GM23338 (cell line): ENCODE data around the gene RNF103. TPM values are rescaled to one million over a fixed set of nuclear protein-coding genes. Genes with fewer than 3 reads are reported as not detected.

ENCODE experiments used
- ATAC-seq: fragments of 200-7000 bp; cut with Tn5 transposase; 3 replicates; pipeline ENCODE4 v1.9.1; 2020
- DNase-seq: peaks from one replicate; pipeline ENCODE4 v3.0.0-alpha.2; 2015; ENCODE audit warnings: low spot score
- H2AFZ ChIP-seq: fragments of 200-600 bp; sonication (generic); 2 replicates; pipeline ENCODE4 v1.8.0; 2016; ENCODE audit warnings: antibody characterized with exemption, mild to moderate bottlenecking, moderate library complexity
- H3F3A ChIP-seq: fragments of 200-600 bp; sonication (generic); replicated peaks from 2 replicates; pipeline ENCODE4 v1.8.0; 2017; ENCODE audit warnings: antibody characterized with exemption, mixed run types, low read depth
- H3K27ac ChIP-seq: fragments of 200-600 bp; sonication (generic); 2 replicates; pipeline ENCODE4 v1.6.1; 2016; ENCODE audit warnings: low read depth
- H3K27me3 ChIP-seq: fragments of 200-600 bp; sonication (generic); 2 replicates; pipeline ENCODE4 v1.8.0; 2016; ENCODE audit warnings: mild to moderate bottlenecking, mixed run types, moderate library complexity; ENCODE audit not compliant: insufficient read depth
- H3K36me3 ChIP-seq: fragments of 200-600 bp; sonication (generic); 2 replicates; pipeline ENCODE4 v1.8.0; 2016; ENCODE audit warnings: mild to moderate bottlenecking; ENCODE audit not compliant: insufficient read depth
- H3K4me1 ChIP-seq: fragments of 200-600 bp; sonication (generic); 2 replicates; pipeline ENCODE4 v1.8.0; 2016; ENCODE audit warnings: mild to moderate bottlenecking, moderate library complexity; ENCODE audit not compliant: insufficient read depth
- H3K4me2 ChIP-seq: fragments of 200-600 bp; sonication (generic); 2 replicates; pipeline ENCODE4 v1.7.1; 2017; ENCODE audit warnings: mixed run types
- H3K4me3 ChIP-seq: fragments of 200-600 bp; sonication (generic); 2 replicates; pipeline ENCODE4 v1.6.1; 2016; ENCODE audit warnings: mixed run types
- H3K79me2 ChIP-seq: fragments of 200-600 bp; sonication (generic); replicated peaks from 2 replicates; pipeline ENCODE4 v1.8.0; 2017; ENCODE audit warnings: mild to moderate bottlenecking; ENCODE audit not compliant: insufficient read depth
- H3K9me2 ChIP-seq: fragments of 200-600 bp; sonication (generic); 2 replicates; pipeline ENCODE4 v1.8.0; 2017; ENCODE audit not compliant: insufficient read depth
- H4K20me1 ChIP-seq: fragments of 200-600 bp; sonication (generic); replicated peaks from 2 replicates; pipeline ENCODE4 v1.8.0; 2017; ENCODE audit warnings: mild to moderate bottlenecking; ENCODE audit not compliant: insufficient read depth
- H3K27ac Mint-ChIP-seq: 2 replicates; pipeline ENCODE4 v1.8.0; 2020; ENCODE audit warnings: inconsistent platforms, mild to moderate bottlenecking, moderate library complexity, mixed read lengths
- H3K27me3 Mint-ChIP-seq: 3 replicates; pipeline ENCODE4 v1.8.0; 2022; ENCODE audit warnings: low read depth, mild to moderate bottlenecking, moderate library complexity, mixed read lengths, inconsistent platforms; ENCODE audit not compliant: insufficient read depth, poor library complexity
- H3K36me3 Mint-ChIP-seq: 3 replicates; pipeline ENCODE4 v1.8.0; 2021; ENCODE audit warnings: low read depth, mild to moderate bottlenecking, inconsistent platforms, moderate library complexity, mixed read lengths
- H3K4me1 Mint-ChIP-seq: 3 replicates; pipeline ENCODE4 v1.8.0; 2020; ENCODE audit warnings: mild to moderate bottlenecking, inconsistent platforms, mixed read lengths
- H3K4me3 Mint-ChIP-seq: 3 replicates; pipeline ENCODE4 v1.8.0; 2021; ENCODE audit warnings: moderate library complexity, mild to moderate bottlenecking, inconsistent platforms, mixed read lengths
- H3K9me3 Mint-ChIP-seq: 3 replicates; pipeline ENCODE4 v1.8.0; 2020; ENCODE audit warnings: moderate library complexity, mild to moderate bottlenecking, inconsistent platforms, mixed read lengths
- CREB1 ChIP-seq: fragments of 250-450 bp; sonication (Bioruptor Pico); IDR thresholded peaks from 2 replicates; pipeline ENCODE4 v1.5.0; 2020; ENCODE audit warnings: low read depth, mild to moderate bottlenecking, moderate library complexity
- CTCF ChIP-seq, 2 experiments: fragments of 200-600 bp in 1 of 2; sonication (generic) in 1 of 2; conservative IDR thresholded peaks; 2 replicates each; pipeline versions ENCODE4 v1.5.1 to v1.6.1; 2016 to 2017; ENCODE audit warnings: antibody characterized with exemption in 2 of 2, low read depth in 2 of 2, mild to moderate bottlenecking in 2 of 2, moderate library complexity in 1 of 2
- EZH2phosphoT487 ChIP-seq: fragments of 200-600 bp; sonication (generic); IDR thresholded peaks from one replicate; pipeline ENCODE4 v1.8.1; 2018; ENCODE audit warnings: antibody characterized with exemption; ENCODE audit not compliant: unreplicated experiment
- JUNB ChIP-seq: IDR thresholded peaks from one replicate; pipeline ENCODE4 v1.6.1; 2016; ENCODE audit warnings: antibody characterized with exemption; ENCODE audit not compliant: unreplicated experiment
- NANOG ChIP-seq: IDR thresholded peaks from 2 replicates; pipeline ENCODE4 v1.6.1; 2016; ENCODE audit warnings: antibody characterized with exemption, borderline replicate concordance
- POLR2AphosphoS5 ChIP-seq: IDR thresholded peaks from 2 replicates; pipeline ENCODE4 v1.6.1; 2016; ENCODE audit warnings: antibody characterized with exemption, low read depth
- STAT1 ChIP-seq: IDR thresholded peaks from one replicate; pipeline ENCODE4 v1.6.1; 2016; ENCODE audit warnings: antibody characterized with exemption; ENCODE audit not compliant: unreplicated experiment
- ZNF114 ChIP-seq: fragments of 250-450 bp; sonication (Bioruptor Pico); IDR thresholded peaks from 2 replicates; pipeline ENCODE4 v1.5.0; 2020; ENCODE audit warnings: mild to moderate bottlenecking, moderate library complexity
- ZNF331 ChIP-seq: fragments of 250-450 bp; sonication (Bioruptor Pico); IDR thresholded peaks from 2 replicates; pipeline ENCODE4 v1.5.0; 2020; ENCODE audit warnings: low read depth, mild to moderate bottlenecking, moderate library complexity
- polyA plus RNA-seq: library from polyadenylated mRNA; unstranded; fragments of >200 nt; fragmentation: Nextera tagmentation; extraction: Ambion mirVana; gene quantifications from 2 replicates; pipeline ENCODE4 v1.2.1, GENCODE V29; 2016
- total RNA-seq: library from RNA; depleted of rRNA; stranded (reverse); fragments of >200 nt; shearing (Covaris generic); gene quantifications from 2 replicates; pipeline ENCODE4 v1.2.3, GENCODE V29; 2014
- TF ChIP-seq, protein P1 (sequence below): IDR thresholded peaks from 2 replicates; pipeline ENCODE4 v1.6.1; 2016; ENCODE audit warnings: antibody characterized with exemption

The RNF103 gene
- total and polyA plus RNA-seq, 2 experiments from 2014 or later: 3.8 to 5.9 TPM

GRCh38 chr2:86649119-86649947 lies 25.7 kb upstream of the RNF103 start (continued):
- TF ChIP-seq ZNF331 (CRISPR knock-in tag) (no peak), ZNF114 (CRISPR knock-in tag) (no peak), CTCF (conservative IDR thresholded peaks at IDR 0.05; ENCODE audit: low read depth in 2 of 2) (no peak), JUNB (no peak), NANOG (no peak)
- TF ChIP-seq, protein P1, sequence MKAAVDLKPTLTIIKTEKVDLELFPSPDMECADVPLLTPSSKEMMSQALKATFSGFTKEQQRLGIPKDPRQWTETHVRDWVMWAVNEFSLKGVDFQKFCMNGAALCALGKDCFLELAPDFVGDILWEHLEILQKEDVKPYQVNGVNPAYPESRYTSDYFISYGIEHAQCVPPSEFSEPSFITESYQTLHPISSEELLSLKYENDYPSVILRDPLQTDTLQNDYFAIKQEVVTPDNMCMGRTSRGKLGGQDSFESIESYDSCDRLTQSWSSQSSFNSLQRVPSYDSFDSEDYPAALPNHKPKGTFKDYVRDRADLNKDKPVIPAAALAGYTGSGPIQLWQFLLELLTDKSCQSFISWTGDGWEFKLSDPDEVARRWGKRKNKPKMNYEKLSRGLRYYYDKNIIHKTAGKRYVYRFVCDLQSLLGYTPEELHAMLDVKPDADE: no peak

DNA sequence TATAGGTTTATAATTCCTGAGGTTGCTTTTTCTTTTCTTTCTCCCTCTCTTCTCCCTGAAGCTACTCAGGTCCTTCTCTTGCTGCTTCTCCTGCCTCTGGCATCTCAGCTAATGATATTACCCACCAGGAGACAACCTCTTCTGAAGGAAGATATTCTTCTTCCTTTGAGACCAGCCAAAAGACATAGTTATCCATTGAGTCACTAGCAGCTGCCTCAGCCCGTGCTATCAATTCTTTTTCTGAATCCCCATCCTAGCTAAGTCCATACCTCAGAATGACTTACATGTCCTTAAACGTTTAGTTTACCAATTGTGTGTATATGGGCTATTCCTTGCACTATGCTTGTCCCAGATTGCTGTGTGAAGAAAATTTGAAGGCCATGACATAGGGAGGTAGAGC lies 25.0 kb upstream of the RNF103 start:
- no peak for DNase-seq
- peaks cover 17% of the 10 kb centered on the region for H3K9me3 Mint-ChIP-seq
- H3K4me3 Mint-ChIP-seq: no peak overlapping the region
- Histone ChIP-seq H3K4me3 (no peak overlapping the region), H3K4me1 (no peaks in the 10 kb centered on the region), H3K9me2 (peaks cover 4% of the 10 kb centered on the region; the same call in 1 of the 2 replicates), H3K27me3 (no peaks in the 10 kb centered on the region), H4K20me1 (no peaks in the 10 kb centered on the region), H3F3A (no peaks in the 10 kb centered on the region), H3K79me2 (no peaks in the 10 kb centered on the region), H3K27ac (no peak overlapping the region), H2AFZ (no peak overlapping the region), H3K36me3 (no peaks in the 10 kb centered on the region), H3K4me2 (no peak overlapping the region)
- H3K27ac Mint-ChIP-seq: no peak overlapping the region
- TF ChIP-seq JUNB (no peak), POLR2AphosphoS5 (no peak), CREB1 (no peak)
- H3K27me3 Mint-ChIP-seq: no peaks in the 10 kb centered on the region
- H3K4me1 Mint-ChIP-seq: no peaks in the 10 kb centered on the region
- H3K36me3 Mint-ChIP-seq: no peaks in the 10 kb centered on the region; the same call in 2 of the 3 replicates
- no peak for ATAC-seq

DNA sequence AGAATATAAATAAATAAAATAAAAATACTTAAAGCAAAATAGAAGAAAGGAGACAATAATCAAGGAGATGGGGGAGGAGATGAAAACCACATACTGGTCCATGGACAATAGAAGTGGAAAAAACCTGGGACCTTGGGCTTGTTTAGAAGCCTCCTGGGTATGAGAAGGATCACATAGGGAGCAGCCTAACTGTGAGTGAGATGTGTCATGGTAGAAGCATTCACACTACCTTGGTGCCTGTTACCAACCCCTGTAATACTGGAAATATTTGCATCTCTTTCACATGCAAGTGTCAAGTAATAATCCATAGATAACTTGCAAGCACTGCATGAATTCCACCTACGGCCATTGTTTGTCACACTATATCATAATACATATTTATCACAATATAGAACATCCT lies 23.2 kb upstream of the RNF103 start:
- Histone ChIP-seq H3K4me2 (no peak overlapping the region), H3F3A (no peaks in the 10 kb centered on the region), H3K4me1 (no peaks in the 10 kb centered on the region), H3K79me2 (no peaks in the 10 kb centered on the region), H4K20me1 (no peaks in the 10 kb centered on the region), H2AFZ (no peak overlapping the region), H3K27me3 (no peaks in the 10 kb centered on the region), H3K9me2 (peaks cover 4% of the 10 kb centered on the region; the same call in 1 of the 2 replicates), H3K4me3 (no peak overlapping the region), H3K36me3 (no peaks in the 10 kb centered on the region), H3K27ac (no peak overlapping the region)
- Mint-ChIP-seq H3K27me3 (no peaks in the 10 kb centered on the region), H3K9me3 (peaks cover 15% of the 10 kb centered on the region), H3K27ac (no peak overlapping the region), H3K36me3 (no peaks in the 10 kb centered on the region; the same call in 2 of the 3 replicates), H3K4me1 (no peaks in the 10 kb centered on the region), H3K4me3 (no peak overlapping the region)
- DNase-seq (no peak), ATAC-seq (no peak)
- no peak for TF ChIP-seq ZNF114 (CRISPR knock-in tag)
- TF ChIP-seq NANOG: no peak
- TF ChIP-seq STAT1: no peak
- no peak for TF ChIP-seq EZH2phosphoT487
- TF ChIP-seq JUNB: no peak
- no peak for TF ChIP-seq ZNF331 (CRISPR knock-in tag)
- no peak for TF ChIP-seq CREB1
- TF ChIP-seq, protein P1: no peak
